HG03460 (cell line): ENCODE results near the gene LOX.

Source experiments
- ATAC-seq: cut with Tn5 transposase; IDR thresholded peaks from one replicate; pipeline ENCODE4 v1.9.1; 2021; ENCODE audit not compliant: unreplicated experiment

LOX gene, protein sequence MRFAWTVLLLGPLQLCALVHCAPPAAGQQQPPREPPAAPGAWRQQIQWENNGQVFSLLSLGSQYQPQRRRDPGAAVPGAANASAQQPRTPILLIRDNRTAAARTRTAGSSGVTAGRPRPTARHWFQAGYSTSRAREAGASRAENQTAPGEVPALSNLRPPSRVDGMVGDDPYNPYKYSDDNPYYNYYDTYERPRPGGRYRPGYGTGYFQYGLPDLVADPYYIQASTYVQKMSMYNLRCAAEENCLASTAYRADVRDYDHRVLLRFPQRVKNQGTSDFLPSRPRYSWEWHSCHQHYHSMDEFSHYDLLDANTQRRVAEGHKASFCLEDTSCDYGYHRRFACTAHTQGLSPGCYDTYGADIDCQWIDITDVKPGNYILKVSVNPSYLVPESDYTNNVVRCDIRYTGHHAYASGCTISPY

GRCh38 chr5:122078116-122079110, at the start of gene LOX:
TSS of gene LOX (minus strand) at chr5:122078259. CDS start at chr5:122077985, 274 bp downstream.
- no peak for ATAC-seq

GRCh38 chr5:122126756-122127321, 48.8 kb upstream of the LOX start:
- no peak for ATAC-seq

DNA sequence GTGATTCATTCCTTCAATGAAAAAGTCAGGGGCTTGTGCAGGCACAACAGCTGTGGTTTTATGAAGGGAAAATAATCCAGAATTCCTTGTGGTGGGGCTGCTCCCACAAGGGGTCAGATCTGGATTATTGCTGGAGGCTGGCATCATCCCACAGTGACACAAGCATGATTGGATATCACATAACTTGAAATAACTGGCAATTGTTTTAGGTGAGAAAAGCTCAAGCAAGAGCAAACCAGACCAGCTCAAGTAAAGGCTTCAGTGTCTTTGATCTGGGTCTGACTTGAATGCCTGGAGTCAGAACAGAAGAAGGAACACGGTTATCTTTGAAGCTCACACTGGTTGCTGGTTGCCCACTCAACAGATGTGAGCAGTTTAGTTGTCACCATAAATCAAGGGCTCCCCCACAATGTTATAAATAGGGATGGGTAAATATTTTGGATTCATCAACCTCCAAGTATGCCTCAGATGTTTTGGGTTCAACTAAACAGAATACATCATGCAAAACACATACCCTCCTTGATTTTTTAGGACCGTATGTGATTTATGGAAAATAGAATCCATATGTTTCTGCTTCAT, 48.2 kb upstream of the LOX start:
- no peak for ATAC-seq

GRCh38 chr5:122124766-122125165, 46.7 kb upstream of the LOX start:
- ATAC-seq, result no peak

GRCh38 chr5:122121479-122122465, 43.7 kb upstream of the LOX start:
- ATAC-seq, result no peak

DNA sequence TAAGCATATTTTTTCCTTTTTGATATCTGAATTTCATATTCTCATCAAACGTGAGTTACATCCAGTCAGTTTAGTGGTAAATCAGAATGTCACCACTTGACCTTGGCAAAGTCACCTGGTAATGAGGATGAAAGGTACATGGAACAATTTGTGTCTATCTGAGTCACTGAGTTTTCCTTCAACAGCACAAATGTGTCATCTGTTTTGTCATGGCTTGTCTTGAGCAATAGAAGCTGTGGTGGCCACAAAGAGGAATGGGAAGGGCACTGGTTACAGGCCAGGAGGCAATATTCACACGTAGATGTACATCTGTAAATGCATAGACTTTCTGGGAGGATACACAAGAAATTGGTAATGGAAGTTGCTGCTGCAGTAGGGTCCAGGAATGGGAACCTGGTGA, 42.9 kb upstream of the LOX start:
- ATAC-seq, result no peak

DNA sequence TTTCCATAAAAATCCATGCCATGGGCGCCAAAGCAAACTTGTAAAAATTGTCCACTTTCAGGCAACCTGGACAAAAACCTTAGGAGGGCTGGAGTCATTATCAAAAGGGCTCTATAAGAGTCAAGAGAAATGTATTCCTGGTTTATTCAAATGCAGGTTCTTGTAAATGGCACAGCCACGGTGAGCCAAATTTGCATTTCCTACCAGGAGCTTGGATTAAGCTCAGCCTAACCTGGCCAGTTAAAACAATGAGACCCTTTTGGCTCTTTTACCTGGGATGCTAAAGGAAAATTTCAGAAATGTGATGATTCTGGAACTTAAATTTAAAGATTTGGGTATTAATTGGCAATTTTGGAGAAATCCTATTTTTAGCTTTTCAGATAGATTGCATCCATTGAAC, 42.4 kb upstream of the LOX start:
- ATAC-seq, result no peak

DNA sequence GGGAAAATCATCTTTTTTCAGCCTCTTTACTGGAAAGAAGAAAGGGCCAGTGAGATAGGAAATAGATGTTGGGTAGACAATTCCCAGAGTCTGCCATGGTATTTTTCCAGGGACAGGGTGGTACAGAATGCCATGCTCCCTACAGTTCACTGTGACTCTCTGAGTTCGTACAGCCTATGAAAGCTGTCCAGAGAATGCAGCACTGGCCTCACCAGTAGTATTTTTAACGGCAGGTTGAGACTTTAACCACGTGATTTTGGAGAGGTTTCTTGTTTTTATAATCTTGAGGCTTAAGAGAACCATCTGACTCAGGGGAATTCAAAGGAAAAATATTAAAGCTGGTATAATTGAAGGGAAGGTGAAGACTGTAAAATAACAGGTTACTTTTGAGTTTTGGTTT, 41.1 kb upstream of the LOX start:
- no peak for ATAC-seq

- ATAC-seq, result no peak
Observed at GRCh38 chr5:122118356-122118948, 40.4 kb upstream of the LOX start.

DNA sequence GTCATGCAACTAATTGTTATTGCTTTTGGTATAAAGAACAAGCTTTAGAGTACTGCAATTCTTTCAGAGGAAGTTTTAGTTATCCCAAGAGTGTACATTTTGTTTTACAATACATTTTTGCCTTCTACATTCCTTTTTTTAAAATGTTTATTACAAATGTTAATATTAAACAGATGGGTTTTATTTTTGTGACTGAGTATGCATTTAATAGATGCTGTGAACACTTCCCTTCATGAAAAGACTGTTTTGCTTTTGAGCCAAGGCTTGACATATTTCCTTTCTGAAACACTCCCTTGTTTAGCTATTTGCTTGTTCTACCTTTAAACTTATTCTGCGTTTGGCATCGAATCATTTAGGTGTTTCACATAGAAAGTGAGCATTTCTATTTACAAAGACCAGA, 36.4 kb upstream of the LOX start:
- ATAC-seq, result no peak

DNA sequence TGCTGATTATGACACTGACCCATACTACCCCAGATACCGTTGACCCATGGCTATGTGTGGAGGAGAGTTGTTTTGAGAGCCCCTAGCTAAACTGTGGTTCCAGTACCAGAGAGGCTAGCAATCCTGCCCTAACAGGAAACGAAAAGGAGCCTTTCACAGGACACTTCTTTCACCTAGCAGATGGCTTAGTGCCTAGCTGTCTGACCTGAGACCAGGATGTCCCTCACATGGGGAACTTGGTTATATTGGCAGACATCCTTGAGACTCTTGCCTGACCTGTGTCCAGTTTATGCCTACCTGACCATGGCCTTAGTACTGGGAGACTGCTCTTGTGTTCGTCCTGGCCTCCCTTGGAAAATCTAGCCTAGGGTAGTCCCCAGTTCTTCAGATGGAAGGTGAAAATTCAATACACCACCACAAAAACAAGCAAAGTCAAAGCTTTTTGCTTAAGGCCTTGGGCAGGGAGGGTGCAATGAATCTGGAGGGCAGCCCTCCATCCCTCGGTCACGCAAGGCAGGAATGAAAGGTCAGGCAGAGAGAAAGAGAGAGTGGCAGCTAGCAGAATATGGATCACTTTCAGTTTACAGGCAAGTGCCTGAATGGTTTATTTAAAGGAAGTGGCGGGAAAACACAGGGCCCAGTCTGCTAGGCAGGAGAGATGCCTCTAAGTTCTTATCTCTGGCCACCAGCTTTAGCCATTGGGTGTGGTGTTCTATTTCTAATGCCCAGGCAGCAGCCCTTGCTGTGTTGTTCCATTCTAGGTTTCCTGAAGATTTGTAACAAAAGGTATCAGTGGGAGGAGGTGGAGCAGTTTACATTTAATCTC, 34.9 kb upstream of the LOX start:
- no peak for ATAC-seq

DNA sequence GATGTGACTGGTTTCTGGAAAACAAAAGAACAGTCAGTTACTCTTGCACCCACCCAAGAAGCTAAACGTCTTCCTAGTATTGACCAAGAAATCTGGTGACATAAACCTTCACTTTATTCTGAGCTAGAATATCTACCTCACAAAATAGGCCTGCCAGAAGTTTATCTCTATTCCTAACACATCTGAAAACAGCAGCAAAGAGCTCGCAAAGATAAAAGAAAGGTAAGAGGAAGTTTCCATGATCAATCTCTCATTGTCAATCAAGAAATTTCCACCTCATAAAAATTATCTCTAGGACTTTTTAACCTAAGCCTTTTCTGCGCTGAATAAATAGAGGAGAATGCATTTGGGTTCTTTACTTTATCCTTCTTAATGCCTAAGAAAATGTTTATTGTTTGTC, 34.0 kb upstream of the LOX start:
- no peak for ATAC-seq

- ATAC-seq, result no peak
Observed at GRCh38 chr5:122111460-122111859, 33.4 kb upstream of the LOX start.

- ATAC-seq, result no peak
Observed at GRCh38 chr5:122110987-122111386, 32.9 kb upstream of the LOX start.

GRCh38 chr5:122107016-122107415, 29.0 kb upstream of the LOX start:
- no peak for ATAC-seq

GRCh38 chr5:122105909-122106308, 27.9 kb upstream of the LOX start:
- no peak for ATAC-seq

GRCh38 chr5:122102825-122103224, 24.8 kb upstream of the LOX start:
- no peak for ATAC-seq

DNA sequence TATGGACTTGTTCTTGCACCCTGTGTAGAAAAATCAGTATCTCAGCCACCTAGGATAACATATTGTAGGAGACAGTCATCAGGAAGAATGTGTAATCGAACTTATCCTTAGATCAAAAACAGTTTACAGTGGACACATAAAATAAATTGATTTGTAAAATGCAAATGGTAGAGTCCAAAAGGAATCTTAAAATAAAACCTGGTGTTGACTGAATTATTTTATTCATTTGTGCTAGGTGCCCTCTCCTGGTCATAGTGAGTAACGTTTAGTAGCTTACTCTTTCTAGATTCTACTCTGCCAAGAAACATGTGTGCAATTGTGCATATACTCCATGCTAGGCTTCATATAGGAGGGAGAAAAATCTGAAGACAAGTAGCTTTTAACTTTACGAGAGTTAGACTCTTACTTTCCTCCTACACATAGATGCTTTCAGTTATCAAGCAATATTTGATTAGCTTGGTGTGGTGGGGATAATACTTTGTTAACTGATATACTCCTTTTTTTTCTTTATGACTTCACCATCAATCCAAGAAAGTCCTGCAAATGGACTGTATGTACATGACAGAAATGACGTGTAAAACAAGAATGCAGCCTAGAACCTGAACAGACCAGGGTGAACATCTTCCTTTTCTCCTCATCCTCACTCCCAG, 23.7 kb upstream of the LOX start:
- no peak for ATAC-seq
